Vagina (tissue), 2 donors: Measurements from ENCODE around the gene IFNK.

Experiments
- POLR2A ChIP-seq, 2 donors: fragments of 450-650 bp; IDR thresholded peaks; one replicate each; pipeline ENCODE4 v1.6.1; 2017; ENCODE audit warnings: antibody characterized with exemption in 2 of 2, mild to moderate bottlenecking in 2 of 2, moderate library complexity in 2 of 2
- POLR2AphosphoS5 ChIP-seq, 2 donors: sonication (generic); formaldehyde crosslinking; IDR thresholded peaks; one replicate each; pipeline ENCODE4 v1.9.0; 2017; ENCODE audit warnings: antibody characterized with exemption in 2 of 2, mild to moderate bottlenecking in 2 of 2, low read depth in 1 of 2; ENCODE audit not compliant: insufficient read depth in 1 of 2
- TF ChIP-seq, protein P1 (sequence below), 3 experiments: fragments of 450-650 bp in 2 of 3; fragments of 200-600 bp in 1 of 3; sonication (generic) in 1 of 3; IDR thresholded peaks; one replicate each; pipeline ENCODE4 v1.5.1; 2017 to 2019; ENCODE audit warnings: antibody characterized with exemption in 3 of 3, mild to moderate bottlenecking in 2 of 3, moderate library complexity in 2 of 3

DNA sequence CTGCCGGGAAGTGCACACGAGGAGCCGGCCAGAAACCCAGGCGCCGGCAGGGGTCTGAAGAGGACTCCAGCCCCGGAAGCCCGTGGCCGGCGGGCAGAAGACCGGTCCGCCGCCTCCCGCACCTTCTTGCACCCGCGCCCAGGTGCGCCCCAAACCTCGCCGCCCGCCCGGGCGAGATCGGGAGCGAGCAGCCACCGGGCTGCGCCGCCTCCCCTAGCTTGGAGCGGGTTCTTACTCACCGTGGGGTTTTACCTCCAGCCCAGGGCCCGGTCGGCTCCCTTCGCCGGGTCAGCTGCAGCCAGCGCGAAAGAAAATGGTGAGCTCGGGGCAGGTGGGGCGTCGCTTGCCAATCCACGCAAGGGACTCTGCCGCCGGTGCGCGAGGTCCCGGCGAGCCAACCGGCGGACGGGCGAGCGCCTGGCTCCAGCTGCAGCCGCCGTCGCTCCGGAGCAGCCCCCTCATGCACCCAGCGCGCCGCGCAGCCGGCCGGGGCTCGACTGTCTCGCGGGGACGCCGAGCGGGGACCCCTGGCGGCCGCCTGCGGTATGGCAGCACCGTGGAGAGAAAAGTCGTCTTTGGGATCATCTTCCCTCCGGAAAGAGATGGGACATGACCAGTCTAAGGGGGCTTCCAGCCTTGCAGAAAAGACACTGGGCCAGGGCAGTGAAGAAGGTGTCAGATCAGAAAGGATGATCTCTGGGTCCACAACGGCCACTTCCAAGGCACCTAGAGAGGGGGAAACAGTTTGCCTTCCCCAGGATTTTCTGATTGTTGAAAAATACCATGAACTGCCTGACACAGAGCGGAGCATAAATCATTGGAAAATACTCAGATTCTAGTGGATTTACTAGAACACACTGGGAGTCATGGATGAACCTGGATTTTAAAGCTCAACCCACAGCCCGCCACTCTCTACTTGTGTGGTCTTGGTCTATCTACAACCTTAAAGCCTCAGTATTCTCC is 5.5 kb downstream of the IFNK start, which contains the start of gene MOB3B:
- TF ChIP-seq, protein P1, sequence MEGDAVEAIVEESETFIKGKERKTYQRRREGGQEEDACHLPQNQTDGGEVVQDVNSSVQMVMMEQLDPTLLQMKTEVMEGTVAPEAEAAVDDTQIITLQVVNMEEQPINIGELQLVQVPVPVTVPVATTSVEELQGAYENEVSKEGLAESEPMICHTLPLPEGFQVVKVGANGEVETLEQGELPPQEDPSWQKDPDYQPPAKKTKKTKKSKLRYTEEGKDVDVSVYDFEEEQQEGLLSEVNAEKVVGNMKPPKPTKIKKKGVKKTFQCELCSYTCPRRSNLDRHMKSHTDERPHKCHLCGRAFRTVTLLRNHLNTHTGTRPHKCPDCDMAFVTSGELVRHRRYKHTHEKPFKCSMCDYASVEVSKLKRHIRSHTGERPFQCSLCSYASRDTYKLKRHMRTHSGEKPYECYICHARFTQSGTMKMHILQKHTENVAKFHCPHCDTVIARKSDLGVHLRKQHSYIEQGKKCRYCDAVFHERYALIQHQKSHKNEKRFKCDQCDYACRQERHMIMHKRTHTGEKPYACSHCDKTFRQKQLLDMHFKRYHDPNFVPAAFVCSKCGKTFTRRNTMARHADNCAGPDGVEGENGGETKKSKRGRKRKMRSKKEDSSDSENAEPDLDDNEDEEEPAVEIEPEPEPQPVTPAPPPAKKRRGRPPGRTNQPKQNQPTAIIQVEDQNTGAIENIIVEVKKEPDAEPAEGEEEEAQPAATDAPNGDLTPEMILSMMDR (IDR thresholded peaks at IDR 0.05): peak; percentile 74 to 98 (median 94)
- TF ChIP-seq POLR2A (IDR thresholded peaks at IDR 0.05): no peak
- TF ChIP-seq POLR2AphosphoS5 (IDR thresholded peaks at IDR 0.05; ENCODE audit: insufficient read depth in 1 of 2, low read depth in 1 of 2): no peak
